Measurements from ENCODE around the gene RANBP9. TPM values are rescaled to one million over a fixed set of nuclear protein-coding genes. Genes with fewer than 3 reads are reported as not detected.

Gene RANBP9
- total RNA-seq, 2 donors from 2014 or later = 43.7 to 45.4 TPM

DNA sequence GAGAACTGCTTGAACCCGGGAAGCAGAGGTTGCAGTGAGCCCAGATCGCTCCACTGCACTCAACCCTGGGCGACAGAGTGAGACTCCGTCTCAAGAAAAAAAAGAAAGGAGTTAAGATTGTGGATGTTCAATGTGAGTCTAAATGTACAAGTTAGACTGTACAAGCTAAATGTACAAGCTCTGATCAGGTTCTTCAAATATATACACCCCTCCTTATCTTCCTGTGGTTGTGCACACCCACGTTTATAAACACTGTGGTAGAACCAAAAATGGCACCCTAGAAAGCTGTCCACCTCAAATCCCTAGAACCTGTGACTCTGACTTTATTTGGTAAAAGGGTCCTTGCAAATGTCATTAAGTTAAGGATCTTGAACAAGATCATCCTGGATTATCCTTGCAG, 11.2 kb upstream of the RANBP9 start:
- TF ChIP-seq, protein P1, sequence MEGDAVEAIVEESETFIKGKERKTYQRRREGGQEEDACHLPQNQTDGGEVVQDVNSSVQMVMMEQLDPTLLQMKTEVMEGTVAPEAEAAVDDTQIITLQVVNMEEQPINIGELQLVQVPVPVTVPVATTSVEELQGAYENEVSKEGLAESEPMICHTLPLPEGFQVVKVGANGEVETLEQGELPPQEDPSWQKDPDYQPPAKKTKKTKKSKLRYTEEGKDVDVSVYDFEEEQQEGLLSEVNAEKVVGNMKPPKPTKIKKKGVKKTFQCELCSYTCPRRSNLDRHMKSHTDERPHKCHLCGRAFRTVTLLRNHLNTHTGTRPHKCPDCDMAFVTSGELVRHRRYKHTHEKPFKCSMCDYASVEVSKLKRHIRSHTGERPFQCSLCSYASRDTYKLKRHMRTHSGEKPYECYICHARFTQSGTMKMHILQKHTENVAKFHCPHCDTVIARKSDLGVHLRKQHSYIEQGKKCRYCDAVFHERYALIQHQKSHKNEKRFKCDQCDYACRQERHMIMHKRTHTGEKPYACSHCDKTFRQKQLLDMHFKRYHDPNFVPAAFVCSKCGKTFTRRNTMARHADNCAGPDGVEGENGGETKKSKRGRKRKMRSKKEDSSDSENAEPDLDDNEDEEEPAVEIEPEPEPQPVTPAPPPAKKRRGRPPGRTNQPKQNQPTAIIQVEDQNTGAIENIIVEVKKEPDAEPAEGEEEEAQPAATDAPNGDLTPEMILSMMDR (conservative IDR thresholded peaks at IDR 0.05) = no peak
- peaks cover under 1% of the 10 kb centered on the region for H3K9me3 ChIP-seq (ENCODE audit: control insufficient read depth, low read length)
- no peaks in the 10 kb centered on the region for H3K4me1 ChIP-seq (ENCODE audit: control insufficient read depth, insufficient read depth, low read length)
- no peak for DNase-seq
- H3K27me3 ChIP-seq (ENCODE audit: control insufficient read depth, insufficient read depth, low read length, poor library complexity, severe bottlenecking) = no peaks in the 10 kb centered on the region
- H3K4me3 ChIP-seq (ENCODE audit: low read length) = no peak overlapping the region
- Mint-ChIP-seq H3K4me1 (no peaks in the 10 kb centered on the region), H3K4me3 (no peak overlapping the region), H3K9me3 (peaks cover 4% of the 10 kb centered on the region), H3K27ac (no peak overlapping the region), H3K36me3 (ENCODE audit: low read depth) (no peaks in the 10 kb centered on the region), H3K27me3 (ENCODE audit: insufficient read depth) (peaks cover 2% of the 10 kb centered on the region)
- H3K9ac ChIP-seq (ENCODE audit: extremely low read depth, low read length, poor library complexity, severe bottlenecking) = no peak overlapping the region
- WGBS, 2 experiments (ENCODE audit: insufficient coverage in 1 of 2, insufficient read length in 1 of 2) = 91 to 93% methylated on average over 3 to 5 of the region's 5 CpGs
- no peak overlapping the region for H3K27ac ChIP-seq (ENCODE audit: low read depth, low read length)
- H3K36me3 ChIP-seq (ENCODE audit: control insufficient read depth, insufficient read depth, low read length) = no peaks in the 10 kb centered on the region

DNA sequence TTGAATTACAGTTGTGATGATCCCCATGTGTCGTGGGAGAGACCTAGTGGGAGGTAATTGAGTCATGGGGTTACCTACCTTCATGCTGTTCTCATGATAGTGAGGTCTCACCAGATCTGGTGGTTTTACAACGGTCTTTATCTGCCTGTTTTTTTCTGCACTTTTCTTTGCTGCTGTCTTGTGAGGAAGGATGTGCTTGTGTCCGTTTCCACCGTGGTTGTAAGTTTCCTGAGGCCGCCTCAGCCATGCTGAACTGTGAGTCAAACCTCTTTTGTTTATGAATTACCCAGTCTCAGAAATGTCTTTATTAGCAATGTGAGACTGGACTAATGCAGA, 6.5 kb upstream of the RANBP9 start:
- Mint-ChIP-seq H3K9me3 (peaks cover 25% of the 10 kb centered on the region), H3K4me3 (no peak overlapping the region), H3K27me3 (ENCODE audit: insufficient read depth) (peaks cover 2% of the 10 kb centered on the region), H3K4me1 (no peaks in the 10 kb centered on the region), H3K36me3 (ENCODE audit: low read depth) (no peaks in the 10 kb centered on the region), H3K27ac (no peak overlapping the region)
- Histone ChIP-seq H3K27me3 (ENCODE audit: control insufficient read depth, insufficient read depth, low read length, poor library complexity, severe bottlenecking) (no peaks in the 10 kb centered on the region), H3K27ac (ENCODE audit: low read depth, low read length) (no peak overlapping the region), H3K4me1 (ENCODE audit: control insufficient read depth, insufficient read depth, low read length) (no peaks in the 10 kb centered on the region), H3K36me3 (ENCODE audit: control insufficient read depth, insufficient read depth, low read length) (no peaks in the 10 kb centered on the region), H3K9ac (ENCODE audit: extremely low read depth, low read length, poor library complexity, severe bottlenecking) (no peak overlapping the region), H3K4me3 (ENCODE audit: low read length) (no peak overlapping the region), H3K9me3 (ENCODE audit: control insufficient read depth, low read length) (peaks cover 13% of the 10 kb centered on the region)
- 50 to 91% methylated on average over 2 to 5 of the region's 5 CpGs for WGBS, 2 experiments (ENCODE audit: insufficient coverage in 1 of 2, insufficient read length in 1 of 2)
- TF ChIP-seq, protein P1 (conservative IDR thresholded peaks at IDR 0.05) = no peak
- DNase-seq = no peak

DNA sequence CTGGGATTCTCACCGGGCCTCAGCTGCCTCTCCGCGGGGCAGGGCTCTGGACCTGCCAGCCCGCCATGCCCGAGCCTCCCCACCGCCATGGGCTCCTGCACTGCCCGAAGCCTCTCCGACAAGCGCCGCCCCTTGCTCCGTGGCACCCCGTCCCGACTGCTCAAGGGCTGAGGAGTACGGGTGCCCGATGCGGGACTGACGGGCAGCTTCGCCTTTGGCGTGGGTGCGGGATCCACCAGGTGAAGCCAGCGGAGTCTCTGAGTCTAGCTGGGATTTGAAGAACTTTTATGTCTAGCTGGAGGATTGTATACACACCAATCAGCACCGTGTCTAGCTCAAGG, 5.3 kb upstream of the RANBP9 start:
- Mint-ChIP-seq H3K4me3 (no peak overlapping the region), H3K27me3 (ENCODE audit: insufficient read depth) (peaks cover 2% of the 10 kb centered on the region), H3K36me3 (ENCODE audit: low read depth) (no peaks in the 10 kb centered on the region), H3K9me3 (peaks cover 25% of the 10 kb centered on the region), H3K27ac (no peak overlapping the region), H3K4me1 (peaks cover 7% of the 10 kb centered on the region)
- Histone ChIP-seq H3K9ac (ENCODE audit: extremely low read depth, low read length, poor library complexity, severe bottlenecking) (no peak overlapping the region), H3K36me3 (ENCODE audit: control insufficient read depth, insufficient read depth, low read length) (no peaks in the 10 kb centered on the region), H3K27ac (ENCODE audit: low read depth, low read length) (no peak overlapping the region), H3K4me3 (ENCODE audit: low read length) (no peak overlapping the region), H3K27me3 (ENCODE audit: control insufficient read depth, insufficient read depth, low read length, poor library complexity, severe bottlenecking) (no peaks in the 10 kb centered on the region), H3K9me3 (ENCODE audit: control insufficient read depth, low read length) (peaks cover 13% of the 10 kb centered on the region), H3K4me1 (ENCODE audit: control insufficient read depth, insufficient read depth, low read length) (no peaks in the 10 kb centered on the region)
- DNase-seq = no peak
- TF ChIP-seq, protein P1 (conservative IDR thresholded peaks at IDR 0.05) = no peak
- 91 to 97% methylated on average over 16 to 22 of the region's 22 CpGs for WGBS, 2 experiments (ENCODE audit: insufficient coverage in 1 of 2, insufficient read length in 1 of 2)

All from endodermal cell (in vitro differentiated cells).